DMS 273 (cell line): ENCODE measurements around the gene NFKBIA.
"Not testable (repeated sequence)": the region's sequence is repeated elsewhere in the genome, so short reads cannot be mapped to it uniquely, and the experiment has no call there.

Experiments used
- DNase-seq: peaks from one replicate; lab custom pipeline; 2025; ENCODE audit not compliant: unreplicated experiment; lab: John Stamatoyannopoulos, UW

NFKBIA gene

GRCh38 chr14:35391388-35391710 lies 13.2 kb downstream of the NFKBIA start:
- no peak for DNase-seq

- DNase-seq, result peak; percentile 42
Observed at GRCh38 chr14:35390577-35391387, 13.8 kb downstream of the NFKBIA start.

DNA sequence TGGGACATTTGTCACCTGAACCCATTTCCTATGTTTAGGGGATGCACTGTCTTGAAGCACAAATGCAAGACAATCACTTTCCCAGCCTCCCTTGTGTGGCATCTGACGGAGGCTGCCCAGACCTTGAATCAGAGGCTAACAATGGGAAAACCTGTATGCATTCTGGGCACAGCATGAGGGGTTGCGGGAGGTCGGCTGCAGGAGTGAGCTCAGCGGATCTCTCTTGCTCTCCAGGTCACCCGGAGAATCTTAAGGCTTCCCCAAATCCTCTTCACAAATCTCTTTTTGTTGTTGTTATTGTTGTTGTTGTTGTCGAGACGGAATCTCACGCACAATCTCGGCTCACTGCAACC lies 15.3 kb downstream of the NFKBIA start:
- DNase-seq, result no peak

DNA sequence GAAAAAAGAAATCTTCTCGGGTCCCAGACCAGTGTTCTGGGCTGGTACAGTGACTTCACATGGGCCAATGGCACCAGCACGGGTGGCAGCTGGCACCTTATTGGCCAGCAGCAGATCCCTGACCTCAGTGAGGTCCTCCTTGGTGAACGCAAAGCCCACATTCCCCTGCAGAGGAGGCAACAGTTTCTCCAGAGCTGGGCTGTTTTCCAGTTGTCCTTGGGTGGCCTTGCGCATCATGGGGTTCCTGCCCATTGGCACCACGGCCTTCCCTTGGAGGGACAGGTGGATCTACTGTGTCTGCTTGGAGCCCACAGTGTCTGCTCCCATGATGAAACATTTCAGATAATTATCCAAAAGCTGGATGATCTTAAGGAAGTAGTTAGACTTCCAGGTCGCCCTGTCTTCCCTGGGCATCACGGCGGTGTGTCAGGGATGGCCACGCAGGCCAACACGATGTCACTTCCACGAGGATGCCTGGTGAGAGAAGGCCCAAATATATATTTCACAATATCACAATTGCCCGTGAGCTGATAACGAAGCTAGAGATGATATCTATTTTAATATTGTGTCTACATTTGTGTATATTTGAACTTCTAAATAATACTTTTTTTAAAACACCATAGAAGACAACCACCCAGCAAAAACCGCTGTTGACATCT lies 15.8 kb downstream of the NFKBIA start:
- DNase-seq, result no peak

DNA sequence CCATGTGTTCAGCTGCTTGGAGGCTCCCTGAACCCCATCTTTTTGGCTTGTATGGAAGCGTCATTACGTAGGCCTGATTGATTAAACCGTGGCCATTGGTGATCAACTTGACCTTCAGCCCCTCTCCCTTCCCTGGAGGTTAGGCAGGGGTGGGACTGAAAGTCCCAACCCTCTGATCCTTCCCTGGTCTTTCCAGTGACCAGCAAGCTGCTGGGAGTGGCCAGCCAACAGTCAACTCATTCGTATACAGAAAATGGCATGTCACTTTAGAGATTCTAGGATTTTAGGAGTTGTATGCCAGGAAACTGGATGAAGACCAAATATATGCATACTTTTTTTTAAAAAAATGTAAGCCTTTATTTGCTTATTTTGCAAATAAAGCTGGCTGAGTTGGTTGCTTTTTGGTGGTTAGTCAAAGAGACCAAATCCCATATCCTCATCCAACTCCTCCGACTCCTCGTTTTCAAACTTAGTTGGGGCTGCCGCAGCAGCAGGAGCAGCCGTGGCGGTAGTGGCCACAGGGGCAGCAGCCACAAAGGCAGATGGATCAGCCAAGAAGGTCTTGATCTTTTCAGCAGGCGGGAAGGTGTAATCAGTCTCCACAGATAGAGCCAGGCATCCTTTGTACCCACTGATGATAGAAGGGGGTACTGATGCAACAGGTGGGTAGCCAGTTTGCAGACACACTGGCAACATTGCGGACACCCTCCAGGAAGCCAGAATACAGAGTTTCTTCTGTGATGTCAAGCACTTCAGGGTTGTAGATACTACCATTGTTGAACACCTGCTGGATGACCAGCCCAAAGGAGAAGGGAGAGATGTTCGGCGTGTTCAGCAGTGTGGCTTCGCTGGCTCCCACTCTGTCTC lies 16.6 kb downstream of the NFKBIA start:
- DNase-seq, result no peak

GRCh38 chr14:35387219-35387618 lies 17.3 kb downstream of the NFKBIA start:
- peak; percentile 42 for DNase-seq

- peak; percentile 99 for DNase-seq
Observed at GRCh38 chr14:35386673-35387125, 17.9 kb downstream of the NFKBIA start.

DNA sequence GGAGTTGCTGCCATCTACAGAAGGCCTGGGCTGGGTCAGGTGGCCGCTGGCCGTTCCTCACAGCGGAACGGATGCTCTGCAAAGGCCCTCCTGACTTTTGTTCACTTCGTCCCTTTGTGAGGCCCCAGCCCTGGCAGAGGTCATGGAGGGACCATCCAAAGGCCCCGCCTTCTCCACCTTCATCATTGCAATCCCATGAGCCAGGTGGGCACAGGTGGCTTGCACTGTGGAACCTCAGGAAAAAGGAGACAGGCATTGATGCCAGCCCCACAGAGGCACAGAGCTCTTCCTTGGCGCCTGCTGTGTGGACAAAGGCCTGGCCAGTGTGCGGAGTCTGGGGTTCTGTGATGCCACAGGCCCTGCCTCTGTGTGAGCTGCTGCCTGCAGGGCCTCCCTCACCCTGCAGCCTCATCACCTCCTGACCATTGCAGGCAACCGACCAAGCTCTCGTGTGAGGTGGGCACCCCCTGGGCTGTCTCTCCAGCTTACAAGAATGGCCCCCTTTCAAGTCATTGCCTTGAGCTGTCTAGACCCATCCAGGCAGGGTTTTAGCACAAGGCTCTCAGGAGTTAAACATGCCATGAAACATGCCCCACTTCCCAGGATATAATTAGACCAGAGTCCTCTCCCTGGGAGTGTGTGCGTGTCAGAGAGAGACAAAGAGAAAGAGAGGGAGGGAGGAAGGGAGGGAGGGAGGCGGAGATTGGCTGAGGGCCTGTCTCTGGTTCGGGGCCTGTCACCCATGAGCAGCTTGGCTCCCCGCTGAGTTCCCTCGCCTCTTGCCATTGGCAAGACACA lies 19.3 kb downstream of the NFKBIA start:
- peak; percentile 80 for DNase-seq

- no peak for DNase-seq
Observed at GRCh38 chr14:35384455-35385041, 20.0 kb downstream of the NFKBIA start.

GRCh38 chr14:35383569-35384454 lies 20.7 kb downstream of the NFKBIA start:
- no peak for DNase-seq

- DNase-seq, result no peak
Observed at GRCh38 chr14:35380794-35381193, 23.8 kb downstream of the NFKBIA start.

DNA sequence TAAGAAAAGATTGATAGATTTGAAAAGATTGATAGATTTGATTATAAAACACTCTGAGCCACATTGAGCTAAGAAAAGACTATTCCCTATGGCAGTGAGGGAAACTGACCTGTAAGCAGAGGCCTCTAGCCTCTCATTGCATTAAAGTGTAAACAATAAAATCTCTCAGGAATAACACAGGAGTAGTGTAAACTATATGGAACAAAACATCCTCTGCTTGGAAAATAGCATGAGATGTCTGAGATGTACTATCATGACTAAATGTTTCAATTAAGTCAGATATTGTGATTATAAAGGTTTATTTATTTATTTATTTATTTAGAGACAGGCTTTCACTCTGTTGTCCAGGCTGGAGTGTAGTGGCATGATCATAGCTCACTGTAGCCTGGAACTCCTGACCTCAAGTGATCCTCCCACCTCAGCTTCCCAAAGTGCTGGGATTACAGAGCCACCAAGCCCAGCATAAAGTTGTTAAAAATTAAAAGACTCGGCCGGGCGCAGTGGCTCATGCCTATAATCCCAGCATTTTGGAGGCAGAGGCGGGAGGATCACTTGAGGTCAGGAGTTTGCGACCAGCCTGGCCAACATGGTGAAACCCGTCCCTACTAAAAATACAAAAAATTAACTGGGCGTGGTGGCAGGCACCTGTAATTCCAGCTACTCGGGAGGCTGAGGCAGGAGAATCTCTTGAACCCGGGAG lies 25.2 kb downstream of the NFKBIA start:
- not testable (repeated sequence) for DNase-seq

DNA sequence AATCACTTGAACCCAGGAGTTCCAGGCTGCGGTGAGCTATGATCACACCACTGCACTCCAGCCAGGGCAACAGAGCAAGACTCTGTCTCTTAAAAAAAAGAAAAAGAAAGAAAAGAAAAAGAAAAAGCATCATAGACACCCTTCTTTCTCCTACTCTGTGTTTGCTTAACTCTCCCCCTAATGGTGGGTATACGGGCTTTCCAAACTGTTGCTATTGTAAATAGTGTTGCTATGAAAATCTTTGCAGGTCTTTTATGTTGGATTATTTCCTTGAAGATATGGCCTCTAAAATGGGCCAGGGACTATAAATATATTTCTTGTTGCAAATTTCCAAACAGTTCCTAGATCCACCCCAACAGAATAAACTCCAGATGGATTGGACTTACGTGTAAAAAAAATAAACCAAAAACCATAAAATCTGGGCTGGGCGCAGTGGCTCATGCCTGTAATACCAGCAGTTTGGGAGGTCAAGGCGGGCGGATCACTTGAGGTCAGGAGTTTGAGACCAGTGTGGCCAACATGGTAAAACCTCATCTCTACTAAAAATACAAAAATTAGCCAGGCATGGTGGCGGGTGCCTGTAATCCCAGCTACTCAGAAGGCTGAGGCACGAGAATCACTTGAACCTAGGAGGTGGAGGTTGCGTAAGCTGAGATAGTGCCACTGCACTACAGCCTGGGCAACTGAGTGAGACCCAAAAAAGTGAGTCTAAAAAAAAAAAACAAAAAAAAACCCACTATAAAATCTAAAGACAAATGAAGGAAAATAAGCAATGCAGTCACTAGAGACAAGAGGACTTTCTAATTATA lies 25.9 kb downstream of the NFKBIA start:
- no peak for DNase-seq

- DNase-seq, result peak; percentile 20
Observed at GRCh38 chr14:35375558-35376025, 29.0 kb downstream of the NFKBIA start.

DNA sequence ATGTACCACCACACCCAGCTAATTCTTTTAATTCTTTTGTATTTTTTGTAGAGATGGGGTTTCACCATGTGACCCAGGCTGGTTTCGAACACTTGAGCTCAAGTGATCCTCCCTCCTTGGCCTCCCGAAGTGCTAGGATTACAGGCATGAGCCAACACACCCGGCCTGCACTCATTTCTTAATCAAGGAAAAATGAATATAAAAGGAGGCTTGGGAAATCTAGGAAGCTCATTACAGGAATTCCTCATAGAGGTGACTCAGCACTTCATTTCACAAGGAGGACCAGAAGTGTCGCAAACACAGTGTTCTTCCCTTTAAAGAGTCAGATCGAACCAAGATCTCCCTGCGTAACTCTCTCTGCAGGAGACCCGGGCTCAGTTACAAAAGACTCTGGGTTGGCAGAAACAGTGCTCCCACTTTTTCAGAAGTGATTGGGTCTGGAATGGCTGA lies 30.3 kb downstream of the NFKBIA start:
- no peak for DNase-seq

GRCh38 chr14:35373208-35373607 lies 31.3 kb downstream of the NFKBIA start:
- DNase-seq, result not testable (repeated sequence)

- DNase-seq, result no peak
Observed at GRCh38 chr14:35370969-35371368, 33.6 kb downstream of the NFKBIA start.

DNA sequence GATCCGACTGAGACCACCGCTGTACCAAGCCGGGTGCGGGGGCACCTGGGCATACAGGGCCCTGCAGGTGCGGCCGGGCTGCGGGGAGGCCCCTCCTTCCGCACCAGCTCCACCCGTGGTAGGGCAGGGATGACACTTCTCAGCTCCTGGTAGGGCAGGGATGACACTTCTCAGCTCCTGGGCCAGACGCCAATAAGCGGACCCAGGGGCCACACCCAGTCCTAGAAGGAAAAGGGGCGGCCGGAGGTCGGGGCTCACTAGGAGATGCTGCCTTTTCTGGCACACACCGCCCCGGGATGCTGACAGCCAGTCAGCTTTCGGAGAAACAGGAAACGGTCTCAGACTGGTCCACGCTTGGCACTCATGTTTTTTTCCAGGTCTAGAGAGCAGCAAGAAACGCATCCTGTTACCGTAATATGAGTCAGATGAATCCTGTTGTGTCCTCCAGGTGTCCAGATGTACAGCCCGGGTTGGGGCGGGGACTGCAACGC lies 34.8 kb downstream of the NFKBIA start:
- DNase-seq, result peak; percentile 46
